Naive thymus-derived CD4-positive, alpha-beta T cell (primary cell): Measurements from ENCODE around the gene FHIT. TPM values are rescaled to one million over a fixed set of nuclear protein-coding genes. Genes with fewer than 3 reads are reported as not detected.

Experiments
- ATAC-seq: fragments of 150-1000 bp; cut with Tn5 transposase; 2 replicates; pipeline ENCODE4 v1.10.0; 2021; ENCODE audit warnings: mild to moderate bottlenecking, moderate library complexity
- CTCF ChIA-PET: fragments of 350-600 bp; sonication (Branson Sonifier 250); formaldehyde crosslinking; loops from one replicate; lab custom pipeline; 2021; ENCODE audit warnings: antibody characterized with exemption; lab: Charles Lee
- POLR2A ChIA-PET: fragments of 350-600 bp; sonication (Branson Sonifier 250); formaldehyde crosslinking; loops from one replicate; lab custom pipeline; 2021; ENCODE audit warnings: antibody characterized with exemption, inconsistent platforms; lab: Charles Lee
- DNase-seq, 9 donors: peaks; one replicate each; pipeline versions ENCODE4 v3.0.0 to v3.0.0-alpha.2; 2020 to 2022; ENCODE audit warnings: mixed read lengths in 1 of 9
- H3K27ac ChIP-seq: one replicate; pipeline ENCODE4 v1.7.0; 2013; ENCODE audit warnings: mild to moderate bottlenecking, low read depth, low read length, moderate library complexity
- H3K27me3 ChIP-seq, 2 donors: one replicate each; pipeline ENCODE4 v1.7.0; 2013; ENCODE audit warnings: low read length in 2 of 2, mild to moderate bottlenecking in 2 of 2, moderate library complexity in 2 of 2; ENCODE audit not compliant: control insufficient read depth in 2 of 2, insufficient read depth in 2 of 2
- H3K36me3 ChIP-seq, 3 experiments: 1 replicate in 2 of 3; 2 replicates in 1 of 3; pipeline ENCODE4 v1.7.0; 2013; ENCODE audit warnings: low read length in 3 of 3, mild to moderate bottlenecking in 3 of 3, moderate library complexity in 1 of 3; ENCODE audit not compliant: insufficient read depth in 3 of 3, control insufficient read depth in 2 of 3
- H3K4me1 ChIP-seq, 2 donors: one replicate each; pipeline ENCODE4 v1.7.0; 2013; ENCODE audit warnings: low read length in 2 of 2, mild to moderate bottlenecking in 2 of 2, moderate library complexity in 1 of 2; ENCODE audit not compliant: control insufficient read depth in 2 of 2, insufficient read depth in 2 of 2
- H3K4me3 ChIP-seq: 2 replicates; pipeline ENCODE4 v1.7.0; 2013; ENCODE audit warnings: mild to moderate bottlenecking, low read length
- H3K9me3 ChIP-seq, 3 experiments: 1 replicate in 2 of 3; 2 replicates in 1 of 3; pipeline ENCODE4 v1.7.0; 2013; ENCODE audit warnings: low read length in 3 of 3; ENCODE audit not compliant: control insufficient read depth in 2 of 3
- H3K27ac Mint-ChIP-seq, 9 donors: one replicate each; pipeline ENCODE4 v1.8.0; 2020 to 2022; ENCODE audit warnings: mixed read lengths in 9 of 9, mild to moderate bottlenecking in 8 of 9, moderate library complexity in 5 of 9, inconsistent platforms in 2 of 9
- H3K27me3 Mint-ChIP-seq, 5 donors: one replicate each; pipeline ENCODE4 v1.8.0; 2021 to 2022; ENCODE audit warnings: mixed read lengths in 5 of 5, mild to moderate bottlenecking in 1 of 5
- H3K36me3 Mint-ChIP-seq, 5 donors: one replicate each; pipeline ENCODE4 v1.8.0; 2020 to 2022; ENCODE audit warnings: mixed read lengths in 5 of 5, mild to moderate bottlenecking in 3 of 5, inconsistent platforms in 1 of 5
- H3K4me1 Mint-ChIP-seq, 7 donors: one replicate each; pipeline ENCODE4 v1.8.0; 2020 to 2022; ENCODE audit warnings: mixed read lengths in 7 of 7, mild to moderate bottlenecking in 3 of 7, inconsistent platforms in 1 of 7
- H3K4me3 Mint-ChIP-seq, 10 donors: one replicate each; pipeline ENCODE4 v1.8.0; 2020 to 2022; ENCODE audit warnings: mild to moderate bottlenecking in 10 of 10, mixed read lengths in 10 of 10, moderate library complexity in 6 of 10, inconsistent platforms in 2 of 10
- H3K9me3 Mint-ChIP-seq, 11 donors: one replicate each; pipeline ENCODE4 v1.8.0; 2020 to 2022; ENCODE audit warnings: mixed read lengths in 11 of 11, mild to moderate bottlenecking in 4 of 11, inconsistent platforms in 1 of 11, moderate library complexity in 1 of 11
- intact Hi-C, 2 donors: fragments of 100-400 bp; cut with micrococcal nuclease; formaldehyde crosslinking; loops; one replicate each; pipeline ENCODE4 v1.15.1; 2023
- polyA plus RNA-seq, 2 donors: library from polyadenylated mRNA; unstranded; fragments of 300-500 nt; fragmentation: Illumina TruSeq; gene quantifications; one replicate each; pipeline ENCODE4 v1.2.3, GENCODE V29; 2021
- total RNA-seq, 6 experiments: library from RNA in 5 of 6; stranded (reverse) in 5 of 6; gene quantifications; 1 replicate in 5 of 6; 2 replicates in 1 of 6; pipeline ENCODE4 v1.2.3 and lab custom pipeline; 2021 to 2026

Gene FHIT
- total and polyA plus RNA-seq, 7 experiments from 2014 or later, result 51.2 to 230 (median 152) TPM

DNA sequence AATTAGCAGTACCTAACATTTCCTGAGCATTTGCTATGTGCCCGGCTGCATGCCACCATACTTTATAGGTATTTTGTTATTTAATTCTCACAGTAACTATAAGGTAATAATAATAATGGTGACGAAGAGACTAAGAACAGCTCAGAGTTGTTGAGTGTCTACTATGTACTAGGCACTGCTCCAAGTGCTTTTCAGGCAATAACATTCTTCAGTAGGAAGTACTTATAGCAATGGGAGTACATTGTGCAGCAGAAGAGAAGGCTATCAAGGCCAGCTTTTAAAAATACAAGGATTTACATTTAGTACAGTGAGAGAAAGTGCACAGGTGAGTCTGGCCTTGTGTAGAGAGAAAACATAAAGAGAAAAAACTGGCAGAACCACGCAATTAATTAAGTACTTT lies 647.4 kb downstream of the FHIT start:
- Mint-ChIP-seq H3K4me1 (peaks cover 4 to 34% (median 22%) of the 10 kb centered on the region in 7 donors), H3K36me3 (peaks cover 0 to 3% (median 0%) of the 10 kb centered on the region in 5 donors), H3K9me3 (peaks cover 0 to 4% (median 0%) of the 10 kb centered on the region in 11 donors), H3K4me3 (peak overlapping the region in 4 of 10 donors; percentile 50 to 81 (median 73)), H3K27ac (no peak overlapping the region), H3K27me3 (peaks cover 0 to 3% (median 0%) of the 10 kb centered on the region in 5 donors)
- DNase-seq (no peak), ATAC-seq (no peak)
- Histone ChIP-seq H3K27ac (no peak overlapping the region), H3K9me3 (no peaks in the 10 kb centered on the region), H3K4me3 (no peak overlapping the region), H3K4me1 (peaks cover 0 to 9% of the 10 kb centered on the region in 2 donors), H3K27me3 (no peaks in the 10 kb centered on the region), H3K36me3 (no peaks in the 10 kb centered on the region)
- ChIA-PET CTCF (no interaction called here), POLR2A (interaction anchor here (0.6 kb wide), 1 partner anchor 83 kb away, joined by 3 read pairs; no protein-coding TSS in a partner anchor)
- intact Hi-C loops, result loop anchor here in 1 of 2 donors (10.0 kb wide), 1 partner anchor 1029 kb away; no protein-coding TSS in a partner anchor

DNA sequence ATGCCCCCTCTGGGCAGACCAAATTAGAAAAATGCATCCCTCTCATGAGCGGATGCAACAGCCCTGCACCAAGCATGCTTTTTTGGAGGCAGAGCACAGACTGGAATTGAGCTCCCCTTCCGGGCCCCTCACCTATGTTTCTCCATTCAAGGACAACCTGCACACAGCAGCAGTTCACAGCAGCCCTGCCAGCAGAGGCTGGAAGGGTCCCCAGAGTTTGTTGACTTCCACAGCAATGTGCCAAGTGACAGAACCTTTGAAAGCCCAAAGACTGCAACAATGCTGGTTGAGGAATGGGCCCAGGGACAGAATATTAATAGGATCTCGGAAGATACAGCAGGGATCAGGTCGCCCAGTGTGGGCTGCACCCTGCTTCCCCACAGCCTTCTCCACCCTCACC lies 650.4 kb downstream of the FHIT start:
- Histone ChIP-seq H3K27ac (no peak overlapping the region), H3K36me3 (no peaks in the 10 kb centered on the region), H3K4me1 (peaks cover 0 to 9% of the 10 kb centered on the region in 2 donors), H3K9me3 (no peaks in the 10 kb centered on the region), H3K4me3 (no peak overlapping the region), H3K27me3 (no peaks in the 10 kb centered on the region)
- Mint-ChIP-seq H3K9me3 (peaks cover 0 to 4% (median 0%) of the 10 kb centered on the region in 11 donors), H3K4me1 (peaks cover 4 to 34% (median 22%) of the 10 kb centered on the region in 7 donors), H3K4me3 (no peak overlapping the region), H3K27me3 (peaks cover 0 to 8% (median 0%) of the 10 kb centered on the region in 5 donors), H3K36me3 (peaks cover 0 to 3% (median 0%) of the 10 kb centered on the region in 5 donors), H3K27ac (peak overlapping the region in 2 of 9 donors; percentile 72 to 80)
- ChIA-PET CTCF (no interaction called here), POLR2A (no interaction called here)
- intact Hi-C loops, result loop anchor here in 1 of 2 donors (10.0 kb wide), 1 partner anchor 1026 kb away; no protein-coding TSS in a partner anchor
- DNase-seq (no peak), ATAC-seq (no peak)

DNA sequence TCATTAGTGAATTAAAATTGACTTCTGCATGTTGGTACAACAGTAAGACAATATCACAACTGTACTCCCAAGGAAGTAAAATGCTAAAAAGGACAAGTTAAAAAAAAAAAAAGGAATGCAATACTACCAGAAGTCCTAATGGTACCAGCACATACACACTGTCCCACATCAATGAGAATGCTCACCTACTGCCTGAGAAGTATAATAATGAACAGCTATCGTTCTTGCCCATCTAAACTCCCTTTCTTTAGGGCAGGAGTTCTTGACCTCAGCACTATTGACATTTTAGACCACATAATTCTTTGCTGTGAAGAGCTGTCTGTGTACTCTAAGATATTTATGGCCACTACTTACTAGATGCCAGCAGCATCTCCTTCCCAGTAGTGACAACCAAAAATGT lies 651.7 kb downstream of the FHIT start:
- ATAC-seq, result no peak
- H3K36me3 Mint-ChIP-seq, result peaks cover 0 to 3% (median 0%) of the 10 kb centered on the region in 5 donors
- H3K4me1 ChIP-seq, result peaks cover 0 to 9% of the 10 kb centered on the region in 2 donors
- H3K9me3 Mint-ChIP-seq, result peaks cover 0 to 4% (median 0%) of the 10 kb centered on the region in 11 donors
- H3K4me3 ChIP-seq, result no peak overlapping the region
- H3K9me3 ChIP-seq, result no peaks in the 10 kb centered on the region
- peaks cover 2 to 8% (median 5%) of the 10 kb centered on the region in 5 donors for H3K27me3 Mint-ChIP-seq
- no peak for DNase-seq
- ChIA-PET CTCF (interaction anchor here (0.5 to 1.0 kb wide), 2 partner anchors 10 to 1973 kb away, joined by 3 to 4 read pairs; no protein-coding TSS in a partner anchor), POLR2A (no interaction called here)
- intact Hi-C loops, result no loop called here
- no peak overlapping the region for H3K27ac ChIP-seq
- H3K36me3 ChIP-seq, result no peaks in the 10 kb centered on the region
- no peaks in the 10 kb centered on the region for H3K27me3 ChIP-seq
- H3K27ac Mint-ChIP-seq, result no peak overlapping the region
- H3K4me1 Mint-ChIP-seq, result peaks cover 4 to 34% (median 22%) of the 10 kb centered on the region in 7 donors
- no peak overlapping the region for H3K4me3 Mint-ChIP-seq

DNA sequence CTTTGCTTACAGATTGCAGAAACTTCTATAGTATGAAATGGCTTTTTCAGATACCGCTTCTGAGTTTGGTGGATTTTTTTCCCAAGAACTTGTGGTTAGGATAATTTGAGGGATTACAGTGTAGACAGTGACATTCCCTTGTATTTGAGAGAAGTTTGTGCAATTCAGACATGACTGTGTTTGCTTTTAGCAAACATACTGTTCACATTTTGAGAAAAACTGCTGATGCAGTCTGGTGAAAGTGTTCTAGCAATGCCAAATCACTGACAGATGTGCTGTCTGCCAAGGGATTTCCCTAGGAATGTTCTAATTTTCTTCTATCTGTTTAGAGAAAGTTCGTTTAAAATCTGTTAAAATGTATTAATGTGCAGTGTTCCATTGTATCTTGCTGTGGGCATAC lies 652.6 kb downstream of the FHIT start:
- Histone ChIP-seq H3K27ac (no peak overlapping the region), H3K9me3 (no peaks in the 10 kb centered on the region), H3K27me3 (no peaks in the 10 kb centered on the region), H3K4me1 (peaks cover 0 to 9% of the 10 kb centered on the region in 2 donors), H3K36me3 (no peaks in the 10 kb centered on the region), H3K4me3 (no peak overlapping the region)
- Mint-ChIP-seq H3K27me3 (peaks cover 4 to 8% (median 6%) of the 10 kb centered on the region in 5 donors), H3K4me3 (no peak overlapping the region), H3K9me3 (no peaks in the 10 kb centered on the region), H3K4me1 (peaks cover 4 to 30% (median 21%) of the 10 kb centered on the region in 7 donors), H3K27ac (no peak overlapping the region), H3K36me3 (peaks cover 0 to 3% (median 0%) of the 10 kb centered on the region in 5 donors)
- CTCF ChIA-PET, result no interaction called here
- POLR2A ChIA-PET, result no interaction called here
- ATAC-seq, result no peak
- intact Hi-C loops, result no loop called here
- DNase-seq, result no peak

DNA sequence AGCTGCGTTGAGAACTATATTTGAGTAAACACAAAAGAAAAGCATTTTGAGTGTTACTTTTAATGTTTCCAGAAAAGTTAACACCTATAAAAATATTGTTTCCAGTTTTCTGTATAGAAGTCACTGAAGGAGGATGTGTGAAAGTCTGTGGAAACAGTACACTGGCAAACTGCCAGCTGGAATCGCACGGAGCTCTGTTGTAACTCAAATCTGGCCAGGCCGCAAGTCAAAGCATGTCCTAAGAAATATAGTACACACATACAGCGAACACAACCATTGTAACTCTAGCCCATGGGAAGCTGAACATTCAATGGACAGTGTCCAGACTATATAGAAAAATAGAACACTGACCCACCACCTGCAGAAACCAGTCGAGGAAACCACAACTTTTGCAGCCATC lies 657.2 kb downstream of the FHIT start:
- H3K4me3 ChIP-seq, result no peak overlapping the region
- H3K4me1 Mint-ChIP-seq, result no peaks in the 10 kb centered on the region
- ATAC-seq, result no peak
- ChIA-PET POLR2A (no interaction called here), CTCF (no interaction called here)
- H3K36me3 Mint-ChIP-seq, result no peaks in the 10 kb centered on the region
- no peaks in the 10 kb centered on the region for H3K9me3 Mint-ChIP-seq
- H3K4me1 ChIP-seq, result no peaks in the 10 kb centered on the region
- H3K27ac Mint-ChIP-seq, result no peak overlapping the region
- H3K27me3 Mint-ChIP-seq, result peaks cover 4 to 7% (median 5%) of the 10 kb centered on the region in 5 donors
- no peaks in the 10 kb centered on the region for H3K27me3 ChIP-seq
- intact Hi-C loops, result no loop called here
- no peak for DNase-seq
- no peaks in the 10 kb centered on the region for H3K9me3 ChIP-seq
- H3K27ac ChIP-seq, result no peak overlapping the region
- no peak overlapping the region for H3K4me3 Mint-ChIP-seq
- no peaks in the 10 kb centered on the region for H3K36me3 ChIP-seq

DNA sequence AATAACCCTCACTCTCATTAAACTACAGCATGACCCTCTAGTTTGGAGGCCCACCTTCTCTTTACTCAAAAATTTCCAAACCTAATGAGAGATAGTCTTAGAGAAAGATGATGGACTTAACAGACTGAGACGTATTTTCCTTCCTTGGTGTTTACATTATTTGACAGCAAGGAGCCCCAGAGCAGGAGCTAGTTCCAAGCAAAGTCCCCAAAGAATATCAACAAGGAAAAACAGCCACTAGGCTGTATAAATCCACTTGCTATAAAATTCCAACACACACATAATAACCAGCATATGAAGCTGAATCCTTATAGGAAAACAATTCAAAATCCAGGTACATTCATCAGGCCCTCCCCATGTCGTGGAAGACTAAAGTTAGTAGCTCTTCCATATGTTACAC lies 660.0 kb downstream of the FHIT start:
- CTCF ChIA-PET, result no interaction called here

DNA sequence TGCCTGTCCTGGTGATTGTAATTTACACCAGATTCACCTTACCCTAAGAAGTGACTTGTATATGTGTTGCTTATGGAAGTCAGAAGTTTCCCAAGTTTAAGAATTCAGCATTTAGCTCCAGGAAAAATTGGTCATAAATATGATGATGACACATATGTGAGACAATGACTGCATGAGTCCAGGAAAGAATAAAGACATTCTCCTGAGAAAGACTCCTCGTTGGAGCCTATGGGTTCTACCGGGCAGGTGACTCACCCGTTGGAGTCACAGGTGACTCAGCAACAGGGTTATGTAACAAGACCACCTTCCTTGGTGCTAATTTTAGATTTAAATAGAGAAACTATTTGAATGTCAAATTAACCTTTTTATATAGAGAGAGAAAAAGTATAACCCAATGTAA lies 662.4 kb downstream of the FHIT start:
- Histone ChIP-seq H3K36me3 (no peaks in the 10 kb centered on the region), H3K27ac (no peak overlapping the region), H3K9me3 (no peaks in the 10 kb centered on the region), H3K4me1 (no peaks in the 10 kb centered on the region), H3K27me3 (no peaks in the 10 kb centered on the region), H3K4me3 (no peak overlapping the region)
- Mint-ChIP-seq H3K36me3 (peaks cover 0 to 3% (median 0%) of the 10 kb centered on the region in 5 donors), H3K27me3 (peaks cover 0 to 2% (median 0%) of the 10 kb centered on the region in 5 donors), H3K27ac (no peak overlapping the region), H3K4me3 (no peak overlapping the region), H3K9me3 (peaks cover 0 to 5% (median 0%) of the 10 kb centered on the region in 11 donors), H3K4me1 (no peaks in the 10 kb centered on the region)
- CTCF ChIA-PET, result no interaction called here
- ATAC-seq, result no peak
- DNase-seq, result no peak
- POLR2A ChIA-PET, result no interaction called here
- intact Hi-C loops, result no loop called here

More for the DNA sequence above, 660.0 kb downstream of the FHIT start:
- no peak overlapping the region for H3K27ac ChIP-seq
- intact Hi-C loops, result no loop called here
- H3K36me3 ChIP-seq, result no peaks in the 10 kb centered on the region
- H3K27me3 ChIP-seq, result no peaks in the 10 kb centered on the region
- H3K27ac Mint-ChIP-seq, result no peak overlapping the region
- H3K4me1 Mint-ChIP-seq, result no peaks in the 10 kb centered on the region
- H3K4me3 Mint-ChIP-seq, result no peak overlapping the region
- H3K9me3 ChIP-seq, result no peaks in the 10 kb centered on the region
- no peaks in the 10 kb centered on the region for H3K4me1 ChIP-seq
- DNase-seq (no peak), ATAC-seq (no peak)
- H3K9me3 Mint-ChIP-seq, result peaks cover 0 to 5% (median 0%) of the 10 kb centered on the region in 11 donors
- no peak overlapping the region for H3K4me3 ChIP-seq
- peaks cover 0 to 7% (median 4%) of the 10 kb centered on the region in 5 donors for H3K27me3 Mint-ChIP-seq
- H3K36me3 Mint-ChIP-seq, result peaks cover 0 to 3% (median 0%) of the 10 kb centered on the region in 5 donors
- POLR2A ChIA-PET, result no interaction called here
